Measurements from ENCODE around the gene RALBP1. TPM values are rescaled to one million over a fixed set of nuclear protein-coding genes. Genes with fewer than 3 reads are reported as not detected.
A peak's percentile ranks its signal among the peaks of the same experiment; 100 is the strongest.

RALBP1 gene
- total and polyA plus RNA-seq, 7 donors = 42.3 to 89.7 (median 68.1) TPM

- Histone ChIP-seq H3K9me3 (no peaks in the 10 kb centered on the region), H3K4me3 (no peak overlapping the region), H3K36me3 (peaks cover 12 to 74% (median 28%) of the 10 kb centered on the region in 4 donors), H3K27ac (no peak overlapping the region), H3K27me3 (no peaks in the 10 kb centered on the region), H3K4me1 (peaks cover 0 to 26% (median 18%) of the 10 kb centered on the region in 4 donors)
- DNase-seq = no peak
- TF ChIP-seq EP300 (IDR thresholded peaks at IDR 0.05) (no peak), POLR2A (IDR thresholded peaks at IDR 0.05) (no peak), CTCF (IDR thresholded peaks at IDR 0.05) (no peak), POLR2AphosphoS5 (IDR thresholded peaks at IDR 0.05) (no peak)
- 91 to 93% methylated on average over 7 of the region's 7 CpGs for WGBS, 2 donors
- intact Hi-C loops (cut with DNase I) = no loop called here
These were observed 56.6 kb downstream of the RALBP1 start for GRCh38 chr18:9531791-9532410.

GRCh38 chr18:9534844-9535243 is 59.5 kb downstream of the RALBP1 start:
- Histone ChIP-seq H3K27ac (peak overlapping the region; percentile 62 to 81 (median 78)), H3K27me3 (no peaks in the 10 kb centered on the region), H3K36me3 (peaks cover 15 to 66% (median 28%) of the 10 kb centered on the region in 4 donors), H3K9me3 (no peaks in the 10 kb centered on the region), H3K4me1 (peaks cover 0 to 26% (median 18%) of the 10 kb centered on the region in 4 donors), H3K4me3 (no peak overlapping the region)
- DNase-seq = no peak
- TF ChIP-seq EP300 (IDR thresholded peaks at IDR 0.05) (no peak), POLR2A (IDR thresholded peaks at IDR 0.05) (no peak), POLR2AphosphoS5 (IDR thresholded peaks at IDR 0.05) (no peak), CTCF (IDR thresholded peaks at IDR 0.05) (no peak)
- intact Hi-C loops (cut with DNase I) = no loop called here
- 94 to 97% methylated on average over 11 of the region's 11 CpGs for WGBS, 2 donors

GRCh38 chr18:9535430-9535991 is 60.2 kb downstream of the RALBP1 start:
- intact Hi-C loops (cut with DNase I) = no loop called here
- Histone ChIP-seq H3K9me3 (no peaks in the 10 kb centered on the region), H3K4me1 (peaks cover 0 to 26% (median 18%) of the 10 kb centered on the region in 4 donors), H3K36me3 (peaks cover 15 to 66% (median 30%) of the 10 kb centered on the region in 4 donors), H3K27ac (peak overlapping the region; percentile 62 to 81 (median 78)), H3K27me3 (no peaks in the 10 kb centered on the region), H3K4me3 (peak overlapping the region; percentile 4 to 33 (median 25))
- 88 to 95% methylated on average over 27 of the region's 27 CpGs for WGBS, 2 donors
- no peak for TF ChIP-seq POLR2A (IDR thresholded peaks at IDR 0.05)
- no peak for TF ChIP-seq EP300 (IDR thresholded peaks at IDR 0.05)
- peak in 3 of 4 donors; percentile 7 to 42 (median 28) for TF ChIP-seq POLR2AphosphoS5 (IDR thresholded peaks at IDR 0.05)
- no peak for TF ChIP-seq CTCF (IDR thresholded peaks at IDR 0.05)
- no peak for DNase-seq

GRCh38 chr18:9536354-9537152 is 61.2 kb downstream of the RALBP1 start:
- Histone ChIP-seq H3K4me1 (peaks cover 0 to 26% (median 18%) of the 10 kb centered on the region in 4 donors), H3K9me3 (no peaks in the 10 kb centered on the region), H3K27ac (peak overlapping the region; percentile 62 to 81 (median 78)), H3K4me3 (no peak overlapping the region), H3K27me3 (no peaks in the 10 kb centered on the region), H3K36me3 (peaks cover 15 to 57% (median 27%) of the 10 kb centered on the region in 4 donors)
- DNase-seq = no peak
- 97% methylated on average over 19 of the region's 24 CpGs for WGBS, 2 donors
- TF ChIP-seq POLR2AphosphoS5 (IDR thresholded peaks at IDR 0.05) (no peak), CTCF (IDR thresholded peaks at IDR 0.05) (no peak), EP300 (IDR thresholded peaks at IDR 0.05) (no peak), POLR2A (IDR thresholded peaks at IDR 0.05) (no peak)
- intact Hi-C loops (cut with DNase I) = no loop called here
